ENCODE measurements around the gene GRIN1.

DNA sequence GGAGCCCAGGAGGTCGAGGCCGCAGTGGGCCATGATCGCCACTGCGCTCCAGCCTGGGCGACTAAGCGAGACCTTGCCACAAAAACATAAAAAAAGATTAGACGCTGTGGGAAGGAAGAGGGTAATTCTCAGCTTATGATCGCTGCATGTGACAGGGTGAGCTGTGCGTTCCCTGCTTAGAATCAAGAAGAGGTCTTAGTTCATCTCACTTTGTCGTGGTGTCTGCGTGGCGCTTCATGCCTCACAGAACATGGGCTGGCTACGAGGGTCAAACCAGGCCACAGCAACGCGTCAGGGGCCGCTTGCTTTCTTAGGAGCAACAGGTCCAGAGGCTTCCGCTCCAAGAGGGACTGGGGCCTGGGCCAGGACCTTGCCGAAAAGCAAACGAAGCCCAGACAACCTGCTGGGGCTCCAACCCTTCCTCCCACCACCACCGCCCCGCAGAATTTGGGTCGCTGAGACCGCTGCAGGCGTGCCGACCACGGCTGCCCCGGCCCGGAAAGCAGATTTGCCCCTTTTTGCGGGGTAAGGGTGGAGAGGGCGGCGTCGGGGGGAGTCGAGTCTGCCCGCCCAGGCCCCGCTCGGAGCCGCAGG lies 10.0 kb upstream of the GRIN1 start:
- TF ChIP-seq ZNF266 (tag by site-specific recombination; IDR thresholded peaks at IDR 0.05; ENCODE audit: low read depth): no peak
- TF ChIP-seq ZNF37A (tag by site-specific recombination; IDR thresholded peaks at IDR 0.05): no peak
- TF ChIP-seq, protein P1, sequence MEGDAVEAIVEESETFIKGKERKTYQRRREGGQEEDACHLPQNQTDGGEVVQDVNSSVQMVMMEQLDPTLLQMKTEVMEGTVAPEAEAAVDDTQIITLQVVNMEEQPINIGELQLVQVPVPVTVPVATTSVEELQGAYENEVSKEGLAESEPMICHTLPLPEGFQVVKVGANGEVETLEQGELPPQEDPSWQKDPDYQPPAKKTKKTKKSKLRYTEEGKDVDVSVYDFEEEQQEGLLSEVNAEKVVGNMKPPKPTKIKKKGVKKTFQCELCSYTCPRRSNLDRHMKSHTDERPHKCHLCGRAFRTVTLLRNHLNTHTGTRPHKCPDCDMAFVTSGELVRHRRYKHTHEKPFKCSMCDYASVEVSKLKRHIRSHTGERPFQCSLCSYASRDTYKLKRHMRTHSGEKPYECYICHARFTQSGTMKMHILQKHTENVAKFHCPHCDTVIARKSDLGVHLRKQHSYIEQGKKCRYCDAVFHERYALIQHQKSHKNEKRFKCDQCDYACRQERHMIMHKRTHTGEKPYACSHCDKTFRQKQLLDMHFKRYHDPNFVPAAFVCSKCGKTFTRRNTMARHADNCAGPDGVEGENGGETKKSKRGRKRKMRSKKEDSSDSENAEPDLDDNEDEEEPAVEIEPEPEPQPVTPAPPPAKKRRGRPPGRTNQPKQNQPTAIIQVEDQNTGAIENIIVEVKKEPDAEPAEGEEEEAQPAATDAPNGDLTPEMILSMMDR (tag by site-specific recombination; IDR thresholded peaks at IDR 0.05): no peak
- no peak for TF ChIP-seq ZNF302 (tag by site-specific recombination; IDR thresholded peaks at IDR 0.05; ENCODE audit: low read depth)
- TF ChIP-seq, protein P2, sequence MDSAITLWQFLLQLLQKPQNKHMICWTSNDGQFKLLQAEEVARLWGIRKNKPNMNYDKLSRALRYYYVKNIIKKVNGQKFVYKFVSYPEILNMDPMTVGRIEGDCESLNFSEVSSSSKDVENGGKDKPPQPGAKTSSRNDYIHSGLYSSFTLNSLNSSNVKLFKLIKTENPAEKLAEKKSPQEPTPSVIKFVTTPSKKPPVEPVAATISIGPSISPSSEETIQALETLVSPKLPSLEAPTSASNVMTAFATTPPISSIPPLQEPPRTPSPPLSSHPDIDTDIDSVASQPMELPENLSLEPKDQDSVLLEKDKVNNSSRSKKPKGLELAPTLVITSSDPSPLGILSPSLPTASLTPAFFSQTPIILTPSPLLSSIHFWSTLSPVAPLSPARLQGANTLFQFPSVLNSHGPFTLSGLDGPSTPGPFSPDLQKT (IDR thresholded peaks at IDR 0.05; ENCODE audit: borderline replicate concordance, low read depth, low read length): no peak
- TF ChIP-seq, protein P3, sequence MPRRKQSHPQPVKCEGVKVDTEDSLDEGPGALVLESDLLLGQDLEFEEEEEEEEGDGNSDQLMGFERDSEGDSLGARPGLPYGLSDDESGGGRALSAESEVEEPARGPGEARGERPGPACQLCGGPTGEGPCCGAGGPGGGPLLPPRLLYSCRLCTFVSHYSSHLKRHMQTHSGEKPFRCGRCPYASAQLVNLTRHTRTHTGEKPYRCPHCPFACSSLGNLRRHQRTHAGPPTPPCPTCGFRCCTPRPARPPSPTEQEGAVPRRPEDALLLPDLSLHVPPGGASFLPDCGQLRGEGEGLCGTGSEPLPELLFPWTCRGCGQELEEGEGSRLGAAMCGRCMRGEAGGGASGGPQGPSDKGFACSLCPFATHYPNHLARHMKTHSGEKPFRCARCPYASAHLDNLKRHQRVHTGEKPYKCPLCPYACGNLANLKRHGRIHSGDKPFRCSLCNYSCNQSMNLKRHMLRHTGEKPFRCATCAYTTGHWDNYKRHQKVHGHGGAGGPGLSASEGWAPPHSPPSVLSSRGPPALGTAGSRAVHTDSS (tag by site-specific recombination; IDR thresholded peaks at IDR 0.05): no peak
- no peak for TF ChIP-seq ZNF560 (tag by site-specific recombination; IDR thresholded peaks at IDR 0.05; ENCODE audit: borderline replicate concordance)
- no peak for TF ChIP-seq HOXA7 (CRISPR knock-in tag; IDR thresholded peaks at IDR 0.05; ENCODE audit: borderline replicate concordance)
- TF ChIP-seq ZNF10 (tag by site-specific recombination; IDR thresholded peaks at IDR 0.05): no peak
- no peak for TF ChIP-seq ZBTB7A (tag by site-specific recombination; IDR thresholded peaks at IDR 0.05; ENCODE audit: low read depth)
- TF ChIP-seq, protein P4, sequence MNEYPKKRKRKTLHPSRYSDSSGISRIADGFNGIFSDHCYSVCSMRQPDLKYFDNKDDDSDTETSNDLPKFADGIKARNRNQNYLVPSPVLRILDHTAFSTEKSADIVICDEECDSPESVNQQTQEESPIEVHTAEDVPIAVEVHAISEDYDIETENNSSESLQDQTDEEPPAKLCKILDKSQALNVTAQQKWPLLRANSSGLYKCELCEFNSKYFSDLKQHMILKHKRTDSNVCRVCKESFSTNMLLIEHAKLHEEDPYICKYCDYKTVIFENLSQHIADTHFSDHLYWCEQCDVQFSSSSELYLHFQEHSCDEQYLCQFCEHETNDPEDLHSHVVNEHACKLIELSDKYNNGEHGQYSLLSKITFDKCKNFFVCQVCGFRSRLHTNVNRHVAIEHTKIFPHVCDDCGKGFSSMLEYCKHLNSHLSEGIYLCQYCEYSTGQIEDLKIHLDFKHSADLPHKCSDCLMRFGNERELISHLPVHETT (tag by site-specific recombination; IDR thresholded peaks at IDR 0.05): no peak
- TF ChIP-seq ZNF561 (tag by site-specific recombination; IDR thresholded peaks at IDR 0.05; ENCODE audit: borderline replicate concordance): no peak; the same call in 1 of the 2 replicates

Measured in HEK293 (cell line).